HFFc6 (cell line): Measurements from ENCODE around the gene ANKH. TPM values are rescaled to one million over a fixed set of nuclear protein-coding genes. Genes with fewer than 3 reads are reported as not detected.

Source experiments
- DNase-seq: peaks from one replicate; pipeline ENCODE4 v3.0.0-alpha.2; 2018
- H3K27ac Mint-ChIP-seq: 2 replicates; pipeline ENCODE4 v1.8.0; 2020; ENCODE audit warnings: mild to moderate bottlenecking, mixed read lengths
- H3K27me3 Mint-ChIP-seq: 2 replicates; pipeline ENCODE4 v1.8.0; 2021; ENCODE audit warnings: mild to moderate bottlenecking, moderate library complexity, mixed read lengths; ENCODE audit not compliant: insufficient read depth
- H3K36me3 Mint-ChIP-seq: 2 replicates; pipeline ENCODE4 v1.8.0; 2021; ENCODE audit warnings: low read depth, mixed read lengths
- H3K4me1 Mint-ChIP-seq: 2 replicates; pipeline ENCODE4 v1.8.0; 2020; ENCODE audit warnings: low read depth, mixed read lengths
- H3K4me3 Mint-ChIP-seq: 2 replicates; pipeline ENCODE4 v1.8.0; 2020; ENCODE audit warnings: mild to moderate bottlenecking, moderate library complexity, mixed read lengths
- H3K9me3 Mint-ChIP-seq: 2 replicates; pipeline ENCODE4 v1.8.0; 2020; ENCODE audit warnings: mild to moderate bottlenecking, mixed read lengths
- total RNA-seq, 6 experiments: library from RNA; stranded (reverse); fragmentation: NEBNext Ultra II Directional; extraction: Animal tissue kit (Norgen Biotek cat#: 25700); gene quantifications; 2 replicates in 1 of 6; 3 replicates in 5 of 6; pipeline ENCODE4 v1.2.3, GENCODE V29; 2021
- TF ChIP-seq, protein P1 (sequence below): fragments of 200-600 bp; sonication (generic); IDR thresholded peaks from 2 replicates; pipeline ENCODE4 v1.5.0; 2021; ENCODE audit warnings: antibody characterized with exemption, mild to moderate bottlenecking

ANKH gene
- total RNA-seq, 6 experiments from 2014 or later: 32.5 to 35.7 (median 33.0) TPM

DNA sequence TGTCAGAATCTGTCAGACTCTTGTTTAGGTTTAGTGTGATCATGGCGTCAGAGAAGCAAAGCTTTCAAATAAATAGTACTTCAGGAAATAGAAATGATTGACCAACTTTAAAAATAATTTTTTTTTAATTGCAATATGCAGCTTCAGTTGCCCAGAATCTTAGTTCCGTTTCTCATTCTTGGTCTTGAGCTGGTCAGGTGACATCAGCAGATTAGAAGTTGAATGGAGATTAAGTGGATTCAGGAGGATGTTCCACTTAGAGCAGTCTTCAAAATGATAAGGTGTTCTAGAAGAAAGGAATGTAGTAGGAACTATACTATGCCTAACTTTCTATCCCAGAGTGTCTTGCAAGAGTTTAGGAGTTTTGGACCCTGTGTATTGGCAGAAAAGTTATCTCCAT, 176.4 kb downstream of the ANKH start:
- Mint-ChIP-seq H3K4me3 (no peak overlapping the region), H3K9me3 (peaks cover 3% of the 10 kb centered on the region), H3K27me3 (no peaks in the 10 kb centered on the region; the same call in 1 of the 2 replicates), H3K27ac (no peak overlapping the region), H3K36me3 (peaks cover 42% of the 10 kb centered on the region), H3K4me1 (peaks cover 19% of the 10 kb centered on the region)
- no peak for DNase-seq
- TF ChIP-seq, protein P1, sequence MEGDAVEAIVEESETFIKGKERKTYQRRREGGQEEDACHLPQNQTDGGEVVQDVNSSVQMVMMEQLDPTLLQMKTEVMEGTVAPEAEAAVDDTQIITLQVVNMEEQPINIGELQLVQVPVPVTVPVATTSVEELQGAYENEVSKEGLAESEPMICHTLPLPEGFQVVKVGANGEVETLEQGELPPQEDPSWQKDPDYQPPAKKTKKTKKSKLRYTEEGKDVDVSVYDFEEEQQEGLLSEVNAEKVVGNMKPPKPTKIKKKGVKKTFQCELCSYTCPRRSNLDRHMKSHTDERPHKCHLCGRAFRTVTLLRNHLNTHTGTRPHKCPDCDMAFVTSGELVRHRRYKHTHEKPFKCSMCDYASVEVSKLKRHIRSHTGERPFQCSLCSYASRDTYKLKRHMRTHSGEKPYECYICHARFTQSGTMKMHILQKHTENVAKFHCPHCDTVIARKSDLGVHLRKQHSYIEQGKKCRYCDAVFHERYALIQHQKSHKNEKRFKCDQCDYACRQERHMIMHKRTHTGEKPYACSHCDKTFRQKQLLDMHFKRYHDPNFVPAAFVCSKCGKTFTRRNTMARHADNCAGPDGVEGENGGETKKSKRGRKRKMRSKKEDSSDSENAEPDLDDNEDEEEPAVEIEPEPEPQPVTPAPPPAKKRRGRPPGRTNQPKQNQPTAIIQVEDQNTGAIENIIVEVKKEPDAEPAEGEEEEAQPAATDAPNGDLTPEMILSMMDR: no peak

DNA sequence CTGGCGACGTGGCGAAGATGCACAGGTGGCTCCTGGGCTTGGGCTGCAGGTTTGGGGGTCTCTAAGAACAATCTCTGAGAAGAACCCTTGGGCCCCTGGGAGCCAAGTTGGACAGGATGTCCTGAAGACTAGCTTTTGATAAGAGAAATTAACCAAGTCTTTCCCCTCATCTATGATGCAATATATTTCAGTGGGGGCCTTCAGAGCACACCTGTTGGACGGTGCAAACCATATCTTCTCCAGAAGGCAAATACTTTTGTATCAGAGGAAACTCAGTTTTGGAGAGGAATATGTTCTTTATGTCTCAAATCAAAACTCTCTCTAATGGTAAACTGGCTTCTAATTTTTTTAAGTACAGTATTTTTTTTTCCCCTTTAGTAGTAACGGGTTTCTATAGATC, 178.5 kb downstream of the ANKH start:
- peaks cover 10% of the 10 kb centered on the region for H3K9me3 Mint-ChIP-seq
- TF ChIP-seq, protein P1: no peak
- no peak overlapping the region for H3K4me3 Mint-ChIP-seq
- H3K36me3 Mint-ChIP-seq: peaks cover 40% of the 10 kb centered on the region
- H3K4me1 Mint-ChIP-seq: peaks cover 12% of the 10 kb centered on the region
- H3K27me3 Mint-ChIP-seq: no peaks in the 10 kb centered on the region
- H3K27ac Mint-ChIP-seq: no peak overlapping the region
- DNase-seq: no peak

DNA sequence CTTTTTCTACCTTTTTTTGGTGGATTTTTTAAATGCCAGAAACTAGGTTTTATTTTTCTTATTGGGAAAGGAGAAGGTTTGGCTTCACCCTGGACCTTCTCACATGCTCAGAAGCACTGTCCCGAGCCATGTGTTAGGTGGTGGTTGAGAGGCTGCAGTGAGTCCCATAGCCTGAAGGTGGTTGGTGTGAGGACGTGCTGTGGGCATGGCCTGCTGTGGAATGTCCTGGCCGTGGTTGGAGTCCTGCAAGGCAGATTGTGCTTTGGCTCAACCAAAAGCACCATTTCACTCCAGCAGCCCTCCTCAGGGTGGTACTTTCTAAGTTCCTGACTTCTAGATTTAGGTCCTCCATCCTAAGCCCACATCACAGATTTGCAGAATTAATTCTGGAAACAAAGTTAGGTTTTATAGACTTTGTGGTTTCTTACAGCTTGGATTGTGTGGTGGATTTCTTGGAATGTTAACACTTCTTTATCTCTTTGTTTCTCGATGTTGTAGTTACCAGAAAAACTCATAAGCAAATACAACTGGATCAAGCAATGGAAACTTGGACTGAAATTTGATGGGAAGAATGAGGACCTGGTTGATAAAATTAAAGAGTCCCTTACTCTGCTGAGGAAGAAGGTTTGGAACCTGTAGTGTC, 184.4 kb downstream of the ANKH start:
- H3K27me3 Mint-ChIP-seq: no peaks in the 10 kb centered on the region
- H3K27ac Mint-ChIP-seq: peak overlapping the region; percentile 43; the same call in 1 of the 2 replicates
- peaks cover 33% of the 10 kb centered on the region for H3K36me3 Mint-ChIP-seq
- H3K4me1 Mint-ChIP-seq: peaks cover 16% of the 10 kb centered on the region
- TF ChIP-seq, protein P1: peak; percentile 40
- peaks cover 10% of the 10 kb centered on the region for H3K9me3 Mint-ChIP-seq
- DNase-seq: peak; percentile 39
- no peak overlapping the region for H3K4me3 Mint-ChIP-seq

DNA sequence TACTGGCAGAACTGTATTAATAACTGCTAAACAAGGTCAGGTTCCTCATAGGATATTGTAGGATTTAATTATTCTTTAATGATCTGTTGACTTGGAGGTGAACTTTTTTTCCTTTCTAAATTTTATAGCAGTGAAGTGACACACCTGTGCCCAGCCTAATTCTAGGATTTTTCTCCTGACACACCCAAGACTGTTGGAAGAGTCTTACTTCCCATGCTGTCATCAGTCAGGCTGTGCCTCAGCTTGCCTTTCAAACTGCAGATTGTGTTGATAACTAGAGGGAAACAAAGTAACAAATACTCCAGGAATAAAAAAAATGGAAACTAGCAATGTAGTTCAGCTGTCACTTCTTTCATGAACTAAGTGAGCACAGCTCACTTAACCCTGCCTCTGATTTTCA, 185.1 kb downstream of the ANKH start:
- TF ChIP-seq, protein P1: no peak
- DNase-seq: no peak
- H3K27ac Mint-ChIP-seq: no peak overlapping the region
- peaks cover 10% of the 10 kb centered on the region for H3K9me3 Mint-ChIP-seq
- H3K4me3 Mint-ChIP-seq: no peak overlapping the region
- H3K27me3 Mint-ChIP-seq: no peaks in the 10 kb centered on the region
- H3K36me3 Mint-ChIP-seq: peaks cover 39% of the 10 kb centered on the region
- H3K4me1 Mint-ChIP-seq: peaks cover 16% of the 10 kb centered on the region

DNA sequence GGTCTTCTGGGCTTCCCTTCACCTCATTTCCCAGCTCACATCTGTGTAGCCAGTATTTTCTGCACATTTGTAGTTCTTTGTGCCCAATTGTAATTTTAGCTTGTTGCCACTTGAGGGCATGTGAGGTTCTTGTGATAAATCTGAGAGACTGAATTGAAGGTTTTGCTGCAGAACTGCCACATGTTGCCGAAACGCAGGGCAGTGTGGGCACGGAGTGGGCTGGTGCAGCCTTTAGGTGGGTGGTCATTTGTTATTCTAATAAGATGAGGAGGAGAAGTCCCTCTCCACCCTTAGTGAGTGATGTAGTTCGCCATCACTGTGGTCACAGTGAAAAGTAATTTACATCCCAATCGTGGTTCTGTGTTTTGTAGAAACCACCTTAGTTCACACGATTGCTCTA, 185.8 kb downstream of the ANKH start:
- Mint-ChIP-seq H3K36me3 (peaks cover 40% of the 10 kb centered on the region), H3K9me3 (peaks cover 10% of the 10 kb centered on the region), H3K4me1 (peaks cover 16% of the 10 kb centered on the region), H3K4me3 (no peak overlapping the region), H3K27ac (peak overlapping the region; percentile 60), H3K27me3 (no peaks in the 10 kb centered on the region)
- peak; percentile 72 for DNase-seq
- TF ChIP-seq, protein P1: peak; percentile 86
